Esophagus squamous epithelium (tissue), 4 donors: ENCODE data around the gene MYO18B.

Experiments used
- CTCF ChIP-seq, 6 experiments: fragments of 450-650 bp in 4 of 6; fragments of 200-600 bp in 2 of 6; sonication (generic) in 2 of 6; IDR thresholded peaks; one replicate each; pipeline ENCODE4 v1.5.1; 2016 to 2019; ENCODE audit warnings: antibody characterized with exemption in 6 of 6, mild to moderate bottlenecking in 4 of 6, moderate library complexity in 4 of 6
- POLR2A ChIP-seq, 4 donors: fragments of 450-650 bp; IDR thresholded peaks; one replicate each; pipeline ENCODE4 v1.6.1; 2017; ENCODE audit warnings: antibody characterized with exemption in 4 of 4, mild to moderate bottlenecking in 4 of 4, moderate library complexity in 3 of 4

GRCh38 chr22:25883482-25884033, 141.6 kb downstream of the MYO18B start:
- TF ChIP-seq CTCF (IDR thresholded peaks at IDR 0.05): no peak
- no peak for TF ChIP-seq POLR2A (IDR thresholded peaks at IDR 0.05)
